GM19467 (cell line): ENCODE measurements around the gene DNAJC3.
"Not testable (repeated sequence)": the region's sequence is repeated elsewhere in the genome, so short reads cannot be mapped to it uniquely, and the experiment has no call there.

Experiments
- ATAC-seq: cut with Tn5 transposase; IDR thresholded peaks from one replicate; pipeline ENCODE4 v1.9.1; 2021; ENCODE audit warnings: mild to moderate bottlenecking, moderate library complexity; ENCODE audit not compliant: unreplicated experiment

The DNAJC3 gene

DNA sequence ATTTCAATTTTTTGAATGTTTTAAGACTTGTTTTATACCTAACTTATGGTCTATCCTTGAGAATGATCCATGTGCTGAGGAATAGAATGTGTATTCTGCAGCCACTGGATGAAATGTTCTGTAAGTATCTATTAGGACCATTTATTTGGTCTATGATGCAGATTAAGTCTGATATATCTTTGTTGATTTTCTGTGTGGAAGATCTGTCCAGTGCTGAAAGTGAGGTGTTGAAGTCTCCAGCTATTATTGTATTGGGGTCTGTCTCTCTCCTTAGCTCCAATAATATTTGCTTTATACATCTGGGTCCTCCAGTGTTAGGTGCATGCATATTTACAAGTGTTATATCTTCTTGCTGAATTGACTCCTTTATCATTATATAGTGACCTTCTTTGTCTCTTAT lies 9.7 kb upstream of the DNAJC3 start:
- not testable (repeated sequence) for ATAC-seq

DNA sequence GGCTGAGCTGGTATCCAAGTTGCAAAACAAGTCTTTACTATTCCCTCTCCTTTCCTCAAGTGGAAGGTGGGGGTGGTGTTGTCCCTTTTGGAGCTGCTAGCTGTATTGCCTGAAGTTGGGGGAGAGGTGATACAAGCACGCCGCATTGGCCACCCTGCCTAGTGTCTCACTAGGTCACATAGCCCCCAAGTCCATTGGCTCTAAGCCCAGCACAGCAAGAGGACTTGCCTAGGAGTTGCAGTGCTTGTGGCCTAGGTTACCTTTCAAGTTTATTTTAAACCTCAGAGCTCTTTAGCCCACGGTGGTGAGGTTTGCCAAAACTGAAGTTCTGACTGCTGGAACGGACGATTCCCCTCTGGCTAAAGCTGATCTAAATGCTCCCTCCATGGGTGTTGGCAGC lies 5.3 kb upstream of the DNAJC3 start:
- no peak for ATAC-seq

DNA sequence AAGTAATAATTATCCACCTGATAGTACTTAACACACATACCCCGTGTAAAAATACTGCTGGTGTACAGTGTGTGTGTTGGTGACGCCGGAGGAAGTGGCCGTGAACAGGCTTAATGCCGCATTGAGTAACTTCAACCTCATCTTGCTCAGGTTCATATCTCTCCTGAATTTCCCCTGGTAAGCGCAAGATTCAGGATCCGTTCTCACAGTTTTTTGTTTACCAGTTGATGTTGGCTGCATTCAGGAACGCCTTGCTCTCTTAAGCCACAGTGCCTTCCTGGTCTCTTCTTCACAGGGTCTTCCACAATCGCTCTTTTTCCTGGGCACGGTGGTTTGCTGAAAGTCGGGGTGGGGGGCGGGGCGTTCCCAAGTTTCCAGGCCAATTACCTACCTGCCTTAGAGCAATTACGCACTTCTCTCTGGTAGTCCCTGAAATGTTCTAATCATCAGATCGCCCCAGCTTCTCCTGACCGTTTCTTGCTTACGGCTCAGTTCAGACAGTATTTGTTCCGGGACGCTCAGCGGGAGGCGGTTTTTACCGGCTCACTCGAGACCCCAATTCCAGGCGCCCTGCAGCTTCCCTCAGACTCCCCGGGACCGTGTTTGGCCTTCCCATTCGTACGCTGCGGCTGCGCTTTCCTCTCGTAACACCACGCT lies 706 bp upstream of the DNAJC3 start:
- ATAC-seq, result peak; percentile 6

DNA sequence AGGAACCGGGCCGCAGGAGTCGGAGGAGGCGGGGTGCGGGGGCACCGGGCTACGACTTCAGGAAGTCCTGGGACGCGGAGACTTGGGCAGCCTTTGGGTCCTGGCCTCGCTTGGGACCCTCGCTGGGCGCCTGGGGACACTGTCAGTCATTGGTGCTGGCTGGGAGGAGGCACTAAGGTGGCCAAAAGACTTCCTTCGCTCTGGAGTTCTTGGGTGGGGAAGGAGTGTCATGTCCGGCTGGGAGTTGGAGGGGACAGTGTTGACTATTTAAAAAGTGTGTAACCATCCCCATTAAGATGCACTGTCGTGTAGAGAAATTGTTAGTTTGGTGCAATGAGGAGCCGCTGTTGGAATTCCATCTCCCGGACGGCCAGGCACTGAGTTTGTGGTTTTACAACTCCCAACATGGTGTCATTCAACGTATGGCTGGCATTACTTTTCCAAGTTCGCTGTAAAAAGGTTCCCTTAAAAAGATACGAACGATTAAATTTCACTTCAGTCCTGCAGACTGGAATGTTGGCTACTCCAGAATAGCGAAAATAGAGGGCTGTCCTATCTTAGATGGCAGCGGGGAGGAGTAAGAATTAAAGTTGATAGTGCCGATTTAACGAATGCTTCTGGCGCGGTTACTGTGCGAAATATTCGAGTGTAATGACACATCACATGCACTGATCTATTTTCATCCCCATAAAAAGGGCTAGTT lies 776 bp downstream of the DNAJC3 start:
- no peak for ATAC-seq

DNA sequence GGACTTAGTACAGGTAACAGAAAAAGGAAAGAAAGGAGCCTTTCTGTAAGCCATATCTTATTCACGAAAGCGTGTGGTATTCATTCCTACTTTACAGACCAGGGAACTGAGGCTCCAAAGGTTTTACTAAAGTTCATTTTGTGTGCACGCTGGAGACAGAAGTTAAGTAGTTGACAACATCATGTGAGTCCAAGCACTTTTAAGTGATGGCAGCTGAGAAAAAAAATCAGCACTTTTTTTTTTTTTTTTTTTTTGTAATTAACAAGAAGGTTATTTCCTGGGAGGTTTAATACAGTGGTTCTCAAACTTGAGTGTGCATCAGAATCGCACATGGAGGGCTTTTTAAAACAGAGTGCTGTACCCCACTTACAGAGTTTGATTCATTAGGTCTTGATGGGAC lies 2.0 kb downstream of the DNAJC3 start:
- ATAC-seq, result no peak

DNA sequence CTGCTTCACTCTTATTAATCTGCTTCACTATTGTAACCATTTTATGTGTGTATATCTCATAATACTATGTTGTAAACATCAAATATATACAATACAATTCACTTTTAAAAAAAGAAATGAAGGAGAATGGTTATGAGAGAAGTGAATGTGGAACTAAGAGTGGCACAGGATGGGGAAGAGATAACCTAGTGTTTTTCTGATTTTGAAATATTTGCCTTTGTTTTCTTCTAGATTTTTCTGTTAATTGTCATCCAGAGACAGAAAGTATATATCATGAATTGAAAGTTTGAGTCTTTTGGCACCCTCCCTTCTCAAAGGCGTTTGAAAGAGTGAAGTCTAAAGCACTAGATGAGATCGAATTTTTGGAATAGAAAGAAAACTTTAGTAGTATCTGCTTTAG lies 2.8 kb downstream of the DNAJC3 start:
- no peak for ATAC-seq

DNA sequence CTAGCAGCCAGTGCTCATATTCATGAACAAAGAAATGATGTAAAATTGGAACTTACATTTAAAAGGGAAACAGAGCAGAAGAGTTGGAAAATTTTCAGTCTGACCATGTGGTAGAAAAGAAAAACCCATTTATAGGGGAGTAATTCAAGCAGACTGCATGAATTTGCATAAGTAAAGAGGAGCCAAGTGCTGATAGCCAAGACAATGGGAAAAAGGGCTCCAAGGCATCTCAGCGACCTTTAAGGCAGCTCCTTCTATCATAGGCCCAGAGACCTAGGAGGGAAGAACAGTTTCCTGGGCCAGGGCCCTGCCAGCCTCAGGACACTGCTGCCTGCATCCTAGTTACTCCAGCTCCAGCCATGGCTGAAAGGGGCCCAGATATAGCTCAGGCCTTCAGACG lies 7.5 kb downstream of the DNAJC3 start:
- no peak for ATAC-seq

DNA sequence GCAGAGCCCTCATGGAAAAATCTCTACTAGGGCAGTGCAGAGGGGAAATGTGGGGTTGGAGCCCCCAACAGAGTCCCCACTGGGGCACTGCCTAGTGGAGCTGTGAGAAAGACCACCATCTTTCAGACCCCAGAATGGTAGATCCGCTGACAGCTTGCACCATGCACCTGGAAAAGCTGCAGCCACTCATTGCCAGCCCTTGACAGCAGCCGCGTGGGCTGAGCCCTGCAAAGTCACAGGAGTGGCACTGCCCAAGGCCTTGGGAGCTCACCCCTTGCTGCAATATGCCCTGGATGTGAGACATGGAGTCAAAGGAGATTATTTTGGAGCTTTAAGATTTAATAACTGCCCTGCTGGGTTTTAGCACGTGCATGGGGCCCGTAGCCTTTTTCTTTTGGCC lies 8.0 kb downstream of the DNAJC3 start:
- ATAC-seq, result not testable (repeated sequence)

DNA sequence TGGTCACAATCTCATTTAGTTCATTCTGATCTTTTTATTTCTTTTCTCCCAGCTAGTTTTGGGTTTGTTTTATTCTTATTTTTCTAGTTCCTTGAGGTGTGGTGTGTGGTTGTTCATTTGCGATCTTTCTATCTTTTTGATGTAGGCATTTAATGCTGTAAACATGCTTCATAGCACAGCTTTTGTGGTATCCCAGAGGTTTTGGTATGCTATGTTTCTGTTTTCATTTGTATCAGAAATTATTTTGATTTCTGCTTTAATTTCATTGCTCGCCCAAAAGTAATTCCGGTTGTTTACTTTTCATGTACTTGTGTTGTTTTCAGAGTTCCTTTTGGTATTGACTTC lies 12.6 kb downstream of the DNAJC3 start:
- no peak for ATAC-seq

DNA sequence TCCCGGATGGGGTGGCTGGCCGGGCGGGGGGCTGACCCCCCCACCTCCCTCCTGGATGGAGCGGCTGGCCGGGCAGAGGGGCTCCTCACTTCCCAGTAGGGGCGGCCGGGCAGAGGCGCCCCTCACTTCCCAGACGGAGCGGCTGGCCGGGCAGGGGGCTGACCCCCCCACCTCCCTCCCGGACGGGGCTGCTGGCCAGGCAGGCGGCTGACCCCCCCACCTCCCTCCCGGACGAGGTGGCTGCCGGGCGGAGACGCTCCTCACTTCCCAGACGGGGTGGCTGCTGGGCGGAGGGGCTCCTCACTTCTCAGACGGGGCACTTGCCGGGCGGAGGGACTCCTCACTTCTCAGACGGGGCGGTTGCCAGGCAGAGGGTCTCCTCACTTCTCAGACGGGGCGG lies 14.0 kb downstream of the DNAJC3 start:
- ATAC-seq, result not testable (repeated sequence)

DNA sequence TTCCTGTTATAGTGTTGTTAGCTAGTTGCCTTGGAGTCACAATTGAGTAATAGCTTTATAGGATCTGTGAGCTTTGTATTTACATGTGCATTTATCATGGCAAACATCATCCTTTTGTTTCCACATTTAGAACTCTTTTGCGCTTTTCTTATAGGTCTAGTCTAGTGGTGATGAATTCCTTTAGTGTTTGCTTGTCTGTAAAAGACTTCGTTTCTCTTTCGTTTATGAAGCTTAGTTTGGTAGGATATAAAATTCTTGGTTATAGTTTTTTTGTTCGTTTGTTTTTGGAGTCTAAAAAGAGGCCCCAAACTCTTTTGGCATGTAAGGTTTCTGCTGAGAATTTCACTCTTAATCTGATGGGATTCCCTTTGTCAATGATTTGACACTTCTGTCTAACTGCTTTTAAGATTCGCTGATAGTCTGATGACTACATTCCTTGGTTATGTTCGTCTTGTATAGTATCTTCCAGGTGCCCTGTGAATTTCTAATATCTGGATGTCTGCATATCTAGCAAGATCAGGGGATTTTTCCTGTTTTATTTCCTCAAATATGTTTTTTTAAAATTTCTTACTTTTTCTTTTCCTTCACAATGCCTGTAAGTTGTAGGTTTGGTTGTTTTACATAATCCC lies 20.2 kb downstream of the DNAJC3 start:
- no peak for ATAC-seq

DNA sequence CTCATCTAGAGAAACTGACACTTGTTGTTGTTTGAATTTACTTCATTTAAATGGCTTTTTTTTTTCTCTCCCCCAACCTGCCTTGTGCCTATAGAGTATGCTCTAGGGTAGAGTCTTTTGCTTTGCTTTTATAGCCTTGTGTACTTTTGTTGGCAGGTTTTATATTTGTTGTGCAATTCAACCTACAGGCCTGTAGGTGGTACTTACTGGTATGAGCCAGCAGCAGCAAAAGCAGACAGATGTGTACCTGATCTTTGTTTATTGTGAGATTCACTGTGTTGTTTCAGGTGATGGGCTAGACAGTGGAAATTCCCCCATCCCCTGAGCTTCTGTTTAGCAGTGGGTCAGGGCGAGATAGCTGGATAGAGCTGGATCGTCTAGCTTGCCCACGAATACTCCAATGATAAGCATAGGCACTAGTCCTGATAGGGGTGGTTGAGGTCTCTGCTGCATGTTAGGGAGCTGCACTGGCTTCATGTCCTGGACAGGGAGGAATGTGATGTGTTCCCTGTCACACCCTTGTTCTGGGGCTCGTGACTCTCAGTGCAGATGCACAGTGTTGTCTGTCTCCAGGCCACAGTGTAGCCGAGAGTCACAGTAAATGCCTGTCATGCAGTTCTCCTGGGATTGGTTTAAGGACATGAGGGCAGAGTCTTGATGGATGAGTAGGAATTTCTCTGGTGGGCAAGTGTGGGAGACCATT lies 21.3 kb downstream of the DNAJC3 start:
- no peak for ATAC-seq

DNA sequence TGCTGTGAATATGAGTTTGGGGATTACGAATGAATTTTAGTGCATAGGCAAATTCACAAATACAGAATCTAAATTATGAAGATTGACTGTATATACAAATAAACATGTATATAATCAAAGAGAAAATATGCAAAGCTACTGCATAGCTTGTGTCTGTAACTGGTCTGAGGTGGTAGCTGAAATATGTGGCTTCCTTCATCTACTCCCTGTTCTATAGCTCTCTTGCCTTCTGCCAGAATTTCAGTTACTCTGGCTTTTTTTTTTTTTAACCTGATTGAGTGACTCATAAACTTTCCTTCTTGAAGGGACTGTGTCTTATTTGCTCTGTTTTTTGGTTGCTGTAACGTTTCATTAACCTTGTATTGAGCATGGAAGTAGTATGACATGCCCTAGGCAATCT lies 26.6 kb downstream of the DNAJC3 start:
- ATAC-seq, result no peak

DNA sequence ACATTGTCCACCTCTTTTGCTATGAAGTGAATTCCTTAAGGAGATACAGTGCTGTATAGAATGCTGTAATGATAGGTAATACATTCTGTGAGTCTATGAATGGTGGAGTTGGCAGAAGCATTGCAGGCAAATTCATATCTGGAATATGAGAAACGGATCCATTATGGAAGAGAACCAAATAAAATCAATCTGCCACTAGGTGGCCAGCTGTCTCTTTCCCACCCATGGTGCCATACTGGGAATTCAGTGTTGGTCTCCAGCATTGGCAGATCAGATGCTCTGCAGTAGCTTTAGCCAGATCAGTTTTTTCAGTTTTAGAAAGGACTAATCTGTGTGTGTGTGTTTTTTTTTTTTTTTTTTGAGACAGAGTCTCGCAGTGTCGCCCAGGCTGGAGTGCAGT lies 27.6 kb downstream of the DNAJC3 start:
- no peak for ATAC-seq

DNA sequence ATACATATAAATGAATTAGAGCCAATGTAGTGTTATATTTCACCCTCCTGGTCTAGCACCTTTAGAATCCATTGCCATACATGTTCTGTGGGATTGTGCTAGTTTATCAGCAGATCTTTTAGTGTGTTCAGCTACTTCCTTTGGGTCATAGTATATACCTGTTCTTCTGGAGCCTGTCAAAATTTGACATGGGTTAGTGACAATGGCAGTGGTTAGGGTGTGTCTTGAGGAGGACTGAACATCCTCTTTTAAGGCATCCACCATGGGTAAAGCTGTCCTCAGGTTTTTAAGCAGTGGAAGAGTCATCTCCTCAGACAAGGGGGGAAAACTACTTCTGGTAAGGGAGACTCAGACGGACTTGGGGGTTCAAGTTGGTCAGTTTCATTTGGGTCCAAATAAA lies 29.4 kb downstream of the DNAJC3 start:
- no peak for ATAC-seq

DNA sequence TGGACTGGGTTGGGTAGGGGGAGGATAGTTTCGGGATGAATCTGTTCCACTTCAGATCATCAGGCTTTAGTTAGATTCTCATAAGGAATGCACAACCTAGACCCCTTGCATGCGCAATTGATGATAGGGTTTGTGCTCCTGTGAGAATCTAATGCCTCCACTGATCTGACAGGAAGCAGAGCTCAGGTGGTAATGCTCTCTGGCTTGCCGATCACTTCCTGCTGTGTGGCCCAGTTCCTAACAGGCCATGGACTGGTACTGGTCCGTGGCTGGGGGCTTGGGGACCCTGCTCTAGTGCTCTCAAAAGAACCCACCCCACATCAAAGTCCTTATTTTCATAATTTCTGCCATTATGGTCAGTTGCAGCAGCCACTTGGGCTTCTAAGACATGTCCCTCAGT lies 30.1 kb downstream of the DNAJC3 start:
- ATAC-seq, result no peak

DNA sequence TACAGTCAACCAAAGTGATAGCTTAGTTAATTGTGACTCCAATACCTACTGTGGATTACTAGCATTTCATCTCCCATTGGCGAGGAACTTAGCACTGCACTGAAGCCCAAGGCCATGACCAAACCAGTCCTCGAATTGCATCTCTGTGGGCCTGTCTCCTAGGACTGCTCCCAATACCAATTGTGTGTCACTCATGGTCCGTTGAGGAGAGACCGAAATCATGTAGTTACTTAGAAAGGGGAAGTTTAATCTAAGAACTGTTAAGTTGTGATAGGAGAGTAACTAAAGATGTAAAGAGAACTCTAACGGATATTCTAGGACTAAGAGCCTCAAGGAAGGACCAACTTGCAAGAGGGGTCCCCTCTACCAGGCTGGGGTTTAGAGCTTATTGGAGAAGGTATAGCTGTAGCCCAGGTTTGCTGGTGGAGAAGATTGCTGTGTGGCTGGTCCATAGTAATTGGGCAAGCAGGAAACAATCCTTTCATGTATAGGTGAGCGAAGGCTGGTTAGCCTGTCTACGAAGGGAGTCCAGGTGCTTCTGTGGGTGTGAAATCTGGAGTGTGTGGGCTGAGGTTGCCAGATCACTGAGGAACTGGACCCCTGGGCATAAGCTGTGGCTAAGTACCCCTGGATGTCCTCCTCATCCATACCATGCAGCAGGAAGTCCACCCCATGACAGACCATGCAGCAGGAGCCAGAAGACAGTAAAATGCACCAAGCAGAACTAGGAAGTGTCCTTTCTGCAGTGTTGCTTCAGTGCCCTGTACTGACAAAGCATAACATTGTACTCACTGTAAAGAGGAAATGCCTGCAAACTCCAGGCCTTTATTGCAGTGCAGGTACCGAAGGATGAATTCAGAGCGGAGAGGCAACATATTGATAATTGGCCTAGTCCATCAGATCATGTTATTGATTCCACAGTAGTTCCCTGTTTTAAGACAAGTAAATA lies 30.8 kb downstream of the DNAJC3 start:
- ATAC-seq, result no peak

DNA sequence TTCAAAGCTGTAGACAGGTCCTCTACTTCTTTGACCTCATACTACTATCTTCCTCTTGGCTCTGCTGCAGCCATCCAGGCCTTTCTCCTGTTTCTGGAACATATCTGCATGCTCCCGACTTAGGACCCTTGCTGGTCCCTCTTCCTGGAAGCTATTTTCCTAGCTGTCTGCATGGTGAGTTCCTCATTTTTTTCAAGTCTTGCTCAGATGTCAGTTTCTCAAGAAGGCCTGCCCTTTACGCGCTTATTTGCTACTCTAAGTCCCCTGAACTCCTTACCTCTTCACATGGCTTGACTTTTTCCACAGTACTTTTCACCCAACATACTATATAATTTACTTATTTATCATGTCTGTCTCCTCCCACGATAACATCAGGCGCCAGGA lies 31.4 kb downstream of the DNAJC3 start:
- ATAC-seq, result no peak

DNA sequence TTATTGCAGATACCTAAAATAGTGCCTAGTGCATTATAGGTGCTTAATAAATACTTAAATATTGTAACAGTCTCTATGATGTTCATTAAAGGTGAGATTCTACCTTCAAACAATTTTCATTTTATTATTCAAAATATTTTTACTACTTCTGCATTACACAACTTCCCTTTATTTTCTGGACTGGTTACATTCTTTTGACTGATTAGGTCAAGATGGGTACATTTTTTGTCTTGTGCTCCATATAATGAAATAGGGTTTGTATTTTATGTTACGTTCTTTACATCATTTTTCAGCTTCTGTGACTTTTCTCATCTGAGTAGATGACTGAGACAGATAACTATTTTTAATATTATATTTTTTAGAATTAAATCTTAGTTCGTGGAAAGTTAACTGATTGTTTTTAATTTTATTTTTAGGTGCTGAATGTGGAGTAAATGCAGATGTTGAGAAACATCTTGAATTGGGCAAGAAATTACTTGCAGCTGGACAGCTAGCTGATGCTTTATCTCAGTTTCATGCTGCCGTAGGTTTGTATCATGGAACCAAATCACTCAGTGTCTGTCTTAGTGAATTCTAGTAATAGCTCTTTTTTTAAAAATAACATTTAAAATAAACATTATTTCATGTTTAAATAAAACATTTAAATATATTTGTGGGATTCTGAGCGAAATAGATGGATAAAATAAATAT lies 32.0 kb downstream of the DNAJC3 start:
- ATAC-seq, result no peak

DNA sequence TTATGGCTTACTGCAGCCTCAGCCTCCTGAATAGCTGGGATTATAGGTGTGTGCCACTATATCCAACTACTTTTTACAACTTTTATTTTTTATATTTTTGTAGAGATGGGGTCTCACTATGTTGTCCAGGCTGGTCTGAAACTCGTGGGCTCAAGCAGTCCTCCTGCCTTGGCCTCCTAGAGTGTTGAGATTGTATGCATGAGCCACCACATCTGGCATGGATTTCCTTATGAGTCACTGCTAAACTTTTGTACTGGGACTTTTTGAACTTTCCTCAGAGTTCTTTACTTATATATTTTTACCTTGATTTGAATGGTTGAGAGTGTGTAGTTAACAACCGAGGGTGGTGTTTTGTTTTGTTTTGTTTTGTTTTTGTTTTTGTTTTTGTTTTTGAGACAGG lies 33.4 kb downstream of the DNAJC3 start:
- no peak for ATAC-seq
